HepG2 (cell line): ENCODE data around the gene MBD3L2. TPM values are rescaled to one million over a fixed set of nuclear protein-coding genes. Genes with fewer than 3 reads are reported as not detected.
A peak's percentile ranks its signal among the peaks of the same experiment; 100 is the strongest.

ENCODE experiments used
- AHDC1 ChIP-seq: sonication (generic); formaldehyde crosslinking; IDR thresholded peaks from 2 replicates; pipeline ENCODE4 v1.5.1; 2020; ENCODE audit warnings: mild to moderate bottlenecking, missing genetic modification reagents, borderline replicate concordance
- ATF5 ChIP-seq: sonication (generic); formaldehyde crosslinking; IDR thresholded peaks from 2 replicates; pipeline ENCODE4 v1.4.0; 2020; ENCODE audit warnings: mild to moderate bottlenecking, low read depth, missing genetic modification reagents
- CSRNP1 ChIP-seq: sonication (generic); formaldehyde crosslinking; IDR thresholded peaks from 2 replicates; pipeline ENCODE4 v1.8.1; 2023; ENCODE audit warnings: mild to moderate bottlenecking, missing genetic modification reagents
- ELF3 ChIP-seq: IDR thresholded peaks from 2 replicates; pipeline ENCODE4 v1.6.1; 2016; ENCODE audit warnings: missing genetic modification reagents, missing compliant biosample characterization
- NFIC ChIP-seq: IDR thresholded peaks from 2 replicates; pipeline ENCODE4 v1.6.1; 2012; ENCODE audit warnings: mild to moderate bottlenecking, low read length, inconsistent platforms
- NFYC ChIP-seq: IDR thresholded peaks from 2 replicates; pipeline ENCODE4 v1.6.1; 2016; ENCODE audit warnings: missing genetic modification reagents, missing compliant biosample characterization
- PAX8 ChIP-seq: sonication (generic); formaldehyde crosslinking; IDR thresholded peaks from 2 replicates; pipeline ENCODE4 v1.8.0; 2022; ENCODE audit warnings: mild to moderate bottlenecking, missing genetic modification reagents, borderline replicate concordance
- PHB2 ChIP-seq: fragments of 450-650 bp; IDR thresholded peaks from 2 replicates; pipeline ENCODE4 v1.6.1; 2018; ENCODE audit not compliant: partially characterized antibody
- PRDM4 ChIP-seq: sonication (generic); formaldehyde crosslinking; IDR thresholded peaks from 2 replicates; pipeline ENCODE4 v1.9.0; 2021; ENCODE audit warnings: missing genetic modification reagents, borderline replicate concordance
- SALL1 ChIP-seq: sonication (generic); formaldehyde crosslinking; IDR thresholded peaks from 2 replicates; pipeline ENCODE4 v1.8.0; 2022; ENCODE audit warnings: mild to moderate bottlenecking, missing genetic modification reagents
- TMF1 ChIP-seq: sonication (generic); formaldehyde crosslinking; IDR thresholded peaks from 2 replicates; pipeline ENCODE4 v1.8.1; 2022; ENCODE audit warnings: low read depth, missing genetic modification reagents
- YY1 ChIP-seq: IDR thresholded peaks from 2 replicates; pipeline ENCODE4 v1.6.1; 2011; ENCODE audit warnings: low read length, low read depth, moderate library complexity, mild to moderate bottlenecking; ENCODE audit not compliant: insufficient read depth, insufficient replicate concordance
- ZIK1 ChIP-seq: sonication (generic); formaldehyde crosslinking; IDR thresholded peaks from 2 replicates; pipeline ENCODE4 v1.5.0; 2020; ENCODE audit warnings: mild to moderate bottlenecking, low read depth, missing genetic modification reagents, borderline replicate concordance
- ZNF484 ChIP-seq: sonication (generic); formaldehyde crosslinking; IDR thresholded peaks from 2 replicates; pipeline ENCODE4 v1.5.1; 2020; ENCODE audit warnings: mild to moderate bottlenecking, low read depth, missing genetic modification reagents, borderline replicate concordance
- ZNF644 ChIP-seq: IDR thresholded peaks from 2 replicates; pipeline ENCODE4 v1.6.1; 2016; ENCODE audit warnings: low read depth
- ZNF704 ChIP-seq: sonication (generic); formaldehyde crosslinking; IDR thresholded peaks from 2 replicates; pipeline ENCODE4 v1.8.1; 2023; ENCODE audit warnings: mild to moderate bottlenecking, inconsistent platforms, moderate library complexity, missing genetic modification reagents, borderline replicate concordance
- polyA plus RNA-seq, 8 experiments: library from polyadenylated mRNA; depleted of rRNA in 3 of 8; stranded (reverse) in 7 of 8; unstranded in 1 of 8; fragments of >200 nt; fragmentation: Illumina TruSeq in 4 of 8; extraction: Trizol in 4 of 8; gene quantifications; 2 replicates each; pipeline versions ENCODE4 v1.2.1 to v1.2.3, GENCODE V29; 2011 to 2016; ENCODE audit warnings: low read depth in 4 of 8, missing spikeins in 1 of 8, mixed read lengths in 1 of 8; ENCODE audit not compliant: insufficient read depth in 1 of 8
- total RNA-seq, 5 experiments: library from RNA; depleted of rRNA; stranded (reverse); fragments of >200 nt; fragmentation: Illumina TruSeq; extraction: Trizol; gene quantifications; 2 replicates each; pipeline ENCODE4 v1.2.3, GENCODE V29; 2016; ENCODE audit warnings: low read depth in 1 of 5

The MBD3L2 gene
- total and polyA plus RNA-seq, 2 of the 13 experiments (the other 11 are each of a cell fraction or from before 2014, with no cell fraction given), result not detected

GRCh38 chr19:7098701-7099596 is 49.8 kb downstream of the MBD3L2 start (continued):
- TF ChIP-seq AHDC1 (no peak), CSRNP1 (no peak), ELF3 (CRISPR knock-in tag) (no peak), NFYC (CRISPR knock-in tag) (no peak; the same call in 1 of the 2 replicates), TMF1 (no peak; the same call in 1 of the 2 replicates), SALL1 (CRISPR knock-in tag) (peak; percentile 51), PRDM4 (CRISPR knock-in tag) (no peak), YY1 (peak; percentile 82), ZNF644 (CRISPR knock-in tag) (no peak; the same call in 1 of the 2 replicates), NFIC (no peak), ZNF704 (CRISPR knock-in tag) (no peak), PAX8 (no peak), PHB2 (no peak), ATF5 (CRISPR knock-in tag) (no peak), ZNF484 (CRISPR knock-in tag) (no peak), ZIK1 (CRISPR knock-in tag) (no peak)
